ENCODE results near the gene DPY19L1.
"Not testable (repeated sequence)": the region's sequence is repeated elsewhere in the genome, so short reads cannot be mapped to it uniquely, and the experiment has no call there.

Gene DPY19L1

GRCh38 chr7:35032166-35032565 is 5.1 kb downstream of the DPY19L1 start:
- DNase-seq (ENCODE audit: low spot score) = no peak

- no peak for DNase-seq (ENCODE audit: low spot score)
Measured at GRCh38 chr7:35030848-35031247, 6.4 kb downstream of the DPY19L1 start.

- DNase-seq (ENCODE audit: low spot score) = no peak
Measured at GRCh38 chr7:35029311-35029710, 8.0 kb downstream of the DPY19L1 start.

GRCh38 chr7:35026150-35026549 is 11.1 kb downstream of the DPY19L1 start:
- no peak for DNase-seq (ENCODE audit: low spot score)

- no peak for DNase-seq (ENCODE audit: low spot score)
Measured at GRCh38 chr7:35025369-35025870, 11.9 kb downstream of the DPY19L1 start.

GRCh38 chr7:35024298-35024697 is 13.0 kb downstream of the DPY19L1 start:
- no peak for DNase-seq (ENCODE audit: low spot score)

- no peak for DNase-seq (ENCODE audit: low spot score)
Measured at GRCh38 chr7:35022725-35023124, 14.6 kb downstream of the DPY19L1 start.

- DNase-seq (ENCODE audit: low spot score) = no peak
Measured at GRCh38 chr7:35021445-35021844, 15.8 kb downstream of the DPY19L1 start.

- DNase-seq (ENCODE audit: low spot score) = no peak
Measured at GRCh38 chr7:35019801-35020200, 17.5 kb downstream of the DPY19L1 start.

GRCh38 chr7:35019179-35019729 is 18.0 kb downstream of the DPY19L1 start:
- no peak for DNase-seq (ENCODE audit: low spot score)

- DNase-seq (ENCODE audit: low spot score) = no peak
Measured at GRCh38 chr7:35015346-35015859, 21.9 kb downstream of the DPY19L1 start.

- DNase-seq (ENCODE audit: low spot score) = no peak
Measured at GRCh38 chr7:35012160-35012559, 25.1 kb downstream of the DPY19L1 start.

GRCh38 chr7:35011085-35011484 is 26.2 kb downstream of the DPY19L1 start:
- no peak for DNase-seq (ENCODE audit: low spot score)

- no peak for DNase-seq (ENCODE audit: low spot score)
Measured at GRCh38 chr7:35007768-35008167, 29.5 kb downstream of the DPY19L1 start.

GRCh38 chr7:35004531-35005095 is 32.7 kb downstream of the DPY19L1 start:
- no peak for DNase-seq (ENCODE audit: low spot score)

GRCh38 chr7:35003679-35004303 is 33.5 kb downstream of the DPY19L1 start:
- no peak for DNase-seq (ENCODE audit: low spot score)

- DNase-seq (ENCODE audit: low spot score) = not testable (repeated sequence)
Measured at GRCh38 chr7:35003177-35003650, 34.1 kb downstream of the DPY19L1 start.

- not testable (repeated sequence) for DNase-seq (ENCODE audit: low spot score)
Measured at GRCh38 chr7:34998335-34998734, 39.0 kb downstream of the DPY19L1 start.

GRCh38 chr7:34996423-34997090 is 40.7 kb downstream of the DPY19L1 start:
- not testable (repeated sequence) for DNase-seq (ENCODE audit: low spot score)

- no peak for DNase-seq (ENCODE audit: low spot score)
Measured at GRCh38 chr7:34995757-34996156, 41.5 kb downstream of the DPY19L1 start.

GRCh38 chr7:34991938-34992840 is 45.1 kb downstream of the DPY19L1 start:
- DNase-seq (ENCODE audit: low spot score) = no peak

Measured in HuH-7.5 (cell line).